AG09319 (cell line): ENCODE data around the gene NDUFA6.

Experiments used
- DNase-seq: peaks from one replicate; pipeline ENCODE4 v3.0.0-alpha.2; 2010; ENCODE audit warnings: low read depth; ENCODE audit errors: extremely low read depth
- TF ChIP-seq, protein P1 (sequence below): IDR thresholded peaks from 2 replicates; pipeline ENCODE4 v1.5.1; 2011; ENCODE audit warnings: low read depth, mild to moderate bottlenecking, inconsistent platforms, low read length, moderate library complexity

Gene NDUFA6

DNA sequence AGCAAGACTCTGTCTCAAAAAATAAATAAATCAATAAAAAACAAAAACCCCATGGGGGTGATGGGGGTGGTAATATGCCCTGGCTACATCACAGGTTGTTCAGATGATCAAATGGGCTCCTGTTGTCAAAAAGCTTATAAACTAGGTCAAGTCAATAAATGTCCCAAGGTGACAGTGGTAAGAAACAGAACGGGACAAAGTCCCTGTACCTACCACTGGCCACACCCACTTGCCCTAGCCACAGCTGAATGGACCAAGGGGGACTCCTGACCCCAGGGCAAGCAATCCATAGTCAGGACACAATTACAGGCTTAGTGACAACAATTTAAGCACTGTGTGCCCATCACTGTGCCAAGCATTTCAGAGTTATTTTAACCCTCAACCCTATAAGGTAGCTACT lies 25.9 kb downstream of the NDUFA6 start:
- TF ChIP-seq, protein P1, sequence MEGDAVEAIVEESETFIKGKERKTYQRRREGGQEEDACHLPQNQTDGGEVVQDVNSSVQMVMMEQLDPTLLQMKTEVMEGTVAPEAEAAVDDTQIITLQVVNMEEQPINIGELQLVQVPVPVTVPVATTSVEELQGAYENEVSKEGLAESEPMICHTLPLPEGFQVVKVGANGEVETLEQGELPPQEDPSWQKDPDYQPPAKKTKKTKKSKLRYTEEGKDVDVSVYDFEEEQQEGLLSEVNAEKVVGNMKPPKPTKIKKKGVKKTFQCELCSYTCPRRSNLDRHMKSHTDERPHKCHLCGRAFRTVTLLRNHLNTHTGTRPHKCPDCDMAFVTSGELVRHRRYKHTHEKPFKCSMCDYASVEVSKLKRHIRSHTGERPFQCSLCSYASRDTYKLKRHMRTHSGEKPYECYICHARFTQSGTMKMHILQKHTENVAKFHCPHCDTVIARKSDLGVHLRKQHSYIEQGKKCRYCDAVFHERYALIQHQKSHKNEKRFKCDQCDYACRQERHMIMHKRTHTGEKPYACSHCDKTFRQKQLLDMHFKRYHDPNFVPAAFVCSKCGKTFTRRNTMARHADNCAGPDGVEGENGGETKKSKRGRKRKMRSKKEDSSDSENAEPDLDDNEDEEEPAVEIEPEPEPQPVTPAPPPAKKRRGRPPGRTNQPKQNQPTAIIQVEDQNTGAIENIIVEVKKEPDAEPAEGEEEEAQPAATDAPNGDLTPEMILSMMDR, result no peak
- no peak for DNase-seq

- TF ChIP-seq, protein P1, result no peak
Observed at GRCh38 chr22:42062506-42063170, 27.9 kb downstream of the NDUFA6 start.

GRCh38 chr22:42061041-42061440 lies 29.5 kb downstream of the NDUFA6 start:
- DNase-seq, result no peak
- TF ChIP-seq, protein P1, result no peak

More at GRCh38 chr22:42062506-42063170, 27.9 kb downstream of the NDUFA6 start:
- DNase-seq, result no peak

DNA sequence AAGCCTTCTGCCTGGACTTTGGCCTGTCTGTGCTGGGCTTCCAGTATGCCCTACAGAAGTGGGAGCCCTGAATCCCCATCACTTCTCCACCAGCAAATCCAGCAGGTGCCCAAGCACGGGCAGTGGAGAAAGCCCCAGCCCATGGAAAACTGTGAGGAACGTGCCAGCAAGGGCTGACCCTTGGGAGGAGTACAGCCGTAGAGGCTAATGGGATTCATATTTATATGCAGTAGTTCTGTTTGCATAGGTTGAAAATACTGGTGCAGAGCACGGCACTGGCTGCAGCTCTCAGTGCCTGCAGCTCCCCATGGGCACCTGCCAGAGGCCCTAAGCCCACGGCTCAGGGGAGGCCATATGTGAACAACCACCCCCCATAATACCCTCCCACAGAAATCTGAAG lies 30.1 kb downstream of the NDUFA6 start:
- TF ChIP-seq, protein P1, result no peak
- DNase-seq, result no peak

DNA sequence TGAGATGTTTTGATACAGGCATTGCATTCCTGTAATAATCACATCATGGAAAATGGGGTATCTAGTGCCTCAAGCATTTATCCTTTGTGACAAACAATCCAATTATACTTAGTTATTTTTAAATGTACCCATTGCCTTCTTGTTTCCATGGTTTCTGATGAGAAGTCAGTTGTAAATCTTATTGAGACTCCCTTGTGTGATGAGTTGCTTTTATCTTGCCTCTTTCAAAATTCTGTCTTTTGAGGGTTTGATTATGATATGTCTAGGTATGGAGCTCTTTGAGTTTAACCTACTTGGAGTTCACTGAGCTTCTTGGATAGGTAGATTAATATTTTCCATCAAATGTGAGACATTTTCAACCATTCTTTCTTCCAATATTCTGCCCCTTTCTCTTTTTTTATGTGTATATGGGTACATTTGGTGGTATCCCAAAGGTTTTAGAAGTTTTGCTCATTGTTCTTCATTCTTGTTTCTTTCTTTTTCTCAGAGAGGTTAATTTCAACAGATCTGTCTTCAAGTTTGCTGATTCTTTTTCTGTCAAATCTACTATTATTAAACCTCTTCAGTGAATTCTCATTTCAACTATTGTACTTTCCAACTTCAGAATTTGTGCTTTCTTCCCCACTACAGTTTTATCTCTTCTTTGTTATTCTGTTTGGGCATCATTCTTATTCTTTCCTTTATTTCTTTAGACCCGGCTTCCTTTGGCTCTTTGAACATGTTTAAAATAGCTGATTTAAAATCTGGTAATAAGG lies 33.6 kb downstream of the NDUFA6 start:
- DNase-seq, result no peak
- TF ChIP-seq, protein P1, result no peak

DNA sequence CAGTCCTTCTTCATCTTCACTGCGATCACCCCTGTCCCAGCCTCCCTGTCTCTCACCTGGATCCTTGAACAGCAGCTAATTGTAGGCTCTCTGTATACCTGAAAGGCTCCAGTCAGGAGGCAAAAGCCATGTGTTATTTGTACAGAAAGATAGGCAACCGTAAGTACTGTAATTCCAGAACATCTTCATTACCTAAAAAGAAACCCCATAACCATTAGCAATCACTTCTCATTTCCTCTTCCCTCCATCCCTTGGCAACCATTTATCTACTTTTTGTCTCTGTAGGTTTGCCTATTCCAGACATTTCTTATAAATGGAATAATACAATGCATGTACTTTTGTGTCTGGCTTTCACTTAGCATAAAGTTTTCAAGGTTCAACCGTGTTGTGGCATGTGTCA lies 37.8 kb downstream of the NDUFA6 start:
- DNase-seq, result no peak
- TF ChIP-seq, protein P1, result no peak

DNA sequence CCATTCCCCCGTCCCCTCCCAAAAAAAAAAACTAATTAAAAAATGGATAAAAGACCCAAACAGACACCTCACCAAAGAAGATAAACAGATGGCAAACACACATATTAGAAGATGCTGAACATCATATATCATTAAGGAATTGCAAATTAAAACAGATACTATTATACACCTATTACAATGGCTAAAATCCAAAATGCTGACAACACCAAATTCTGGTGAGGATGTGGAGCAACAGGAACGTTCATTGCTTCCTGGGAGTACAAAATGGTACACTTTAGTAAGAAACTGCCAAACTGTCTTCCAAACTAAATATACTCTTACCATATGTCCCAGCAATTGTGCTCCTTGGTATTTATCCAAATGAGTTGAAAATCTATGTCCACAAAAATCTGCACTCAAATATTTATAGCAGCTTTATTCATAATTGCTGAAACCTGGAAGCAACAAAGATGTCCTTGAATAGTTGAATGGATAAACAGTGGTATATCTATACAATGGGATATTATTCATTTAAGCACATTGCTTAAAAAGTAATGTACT lies 39.9 kb downstream of the NDUFA6 start:
- TF ChIP-seq, protein P1, result no peak
- no peak for DNase-seq
